Adipocyte (in vitro differentiated cells): Measurements from ENCODE around the gene GOLGA5.
"Not testable (repeated sequence)": the region's sequence is repeated elsewhere in the genome, so short reads cannot be mapped to it uniquely, and the experiment has no call there.

Source experiments
- DNase-seq: peaks from one replicate; pipeline ENCODE4 v3.0.0-alpha.2; 2015; ENCODE audit warnings: low read depth
- H3K27me3 ChIP-seq: replicated peaks from 2 replicates; pipeline ENCODE4 v1.7.0; 2013; ENCODE audit warnings: mild to moderate bottlenecking, low read length, moderate library complexity; ENCODE audit not compliant: control insufficient read depth, insufficient read depth
- H3K36me3 ChIP-seq: 2 replicates; pipeline ENCODE4 v1.7.0; 2013; ENCODE audit warnings: low read length, mild to moderate bottlenecking, moderate library complexity; ENCODE audit not compliant: control insufficient read depth, insufficient read depth, severe bottlenecking
- H3K4me1 ChIP-seq: 2 replicates; pipeline ENCODE4 v1.7.0; 2013; ENCODE audit warnings: mild to moderate bottlenecking, low read length, moderate library complexity; ENCODE audit not compliant: control insufficient read depth, insufficient read depth
- H3K4me3 ChIP-seq: 2 replicates; pipeline ENCODE4 v1.7.0; 2013; ENCODE audit warnings: mild to moderate bottlenecking, low read length, moderate library complexity
- H3K9ac ChIP-seq: 2 replicates; pipeline ENCODE4 v1.7.0; 2013; ENCODE audit warnings: mild to moderate bottlenecking, low read length, moderate library complexity
- H3K9me3 ChIP-seq: 2 replicates; pipeline ENCODE4 v1.7.0; 2013; ENCODE audit warnings: mild to moderate bottlenecking, low read length, moderate library complexity; ENCODE audit not compliant: control insufficient read depth

Gene GOLGA5

DNA sequence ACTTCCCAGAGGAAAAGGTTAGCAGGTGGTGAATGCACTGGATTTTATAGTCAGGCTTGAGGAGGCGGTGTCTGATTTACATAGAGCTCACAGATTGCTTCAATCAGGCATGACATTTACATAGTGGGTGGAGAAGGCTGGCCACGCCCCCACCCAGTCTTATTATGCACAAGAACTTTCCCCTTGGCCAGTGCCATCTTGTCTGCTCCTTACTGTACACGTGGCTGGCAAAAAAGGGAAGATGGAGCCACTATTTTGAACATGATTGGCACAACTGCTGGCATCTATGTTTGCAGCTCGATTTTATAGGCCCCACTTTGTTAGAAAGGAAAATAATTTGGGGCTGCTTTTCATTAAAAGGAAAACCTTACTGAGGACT is 34.8 kb upstream of the GOLGA5 start:
- no peak overlapping the region for H3K4me3 ChIP-seq
- no peak overlapping the region for H3K9ac ChIP-seq
- no peak for DNase-seq
- H3K27me3 ChIP-seq, result peaks cover 17% of the 10 kb centered on the region
- peaks cover 3% of the 10 kb centered on the region for H3K4me1 ChIP-seq
- no peaks in the 10 kb centered on the region for H3K9me3 ChIP-seq
- no peaks in the 10 kb centered on the region for H3K36me3 ChIP-seq

- DNase-seq, result no peak
Observed at GRCh38 chr14:92759679-92760523, 34.2 kb upstream of the GOLGA5 start.

DNA sequence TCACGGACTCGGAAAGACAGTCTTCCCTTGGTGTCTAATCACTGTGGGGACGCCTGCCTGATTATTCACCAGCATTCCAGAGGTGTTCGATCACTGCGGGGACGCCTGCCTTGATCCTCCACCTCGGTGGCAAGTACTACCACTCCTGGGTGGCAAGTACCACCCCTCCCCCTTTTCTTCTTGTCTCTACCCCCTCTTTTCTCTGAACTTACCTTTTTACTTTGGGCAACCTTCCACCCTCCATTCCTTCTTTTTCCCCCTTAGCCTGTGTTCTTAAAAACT is 33.6 kb upstream of the GOLGA5 start:
- no peaks in the 10 kb centered on the region for H3K36me3 ChIP-seq
- H3K4me1 ChIP-seq, result peaks cover 3% of the 10 kb centered on the region
- H3K4me3 ChIP-seq, result no peak overlapping the region
- no peak for DNase-seq
- H3K27me3 ChIP-seq, result peaks cover 17% of the 10 kb centered on the region
- H3K9me3 ChIP-seq, result no peaks in the 10 kb centered on the region
- H3K9ac ChIP-seq, result no peak overlapping the region

More at GRCh38 chr14:92759679-92760523, 34.2 kb upstream of the GOLGA5 start:
- Histone ChIP-seq H3K9ac (no peak overlapping the region), H3K4me1 (peaks cover 3% of the 10 kb centered on the region), H3K36me3 (no peaks in the 10 kb centered on the region), H3K27me3 (peaks cover 17% of the 10 kb centered on the region), H3K4me3 (no peak overlapping the region), H3K9me3 (no peaks in the 10 kb centered on the region)

GRCh38 chr14:92763666-92764631 is 30.2 kb upstream of the GOLGA5 start:
- H3K9ac ChIP-seq, DNase-seq, H3K4me1 ChIP-seq, H3K36me3 ChIP-seq, H3K4me3 ChIP-seq, H3K9me3 ChIP-seq: not testable (repeated sequence)
- H3K27me3 ChIP-seq, result peaks cover 17% of the 10 kb centered on the region

GRCh38 chr14:92768236-92768635 is 25.9 kb upstream of the GOLGA5 start:
- not testable (repeated sequence) for H3K27me3 ChIP-seq, DNase-seq, H3K36me3 ChIP-seq, H3K4me3 ChIP-seq, H3K9me3 ChIP-seq, H3K4me1 ChIP-seq, H3K9ac ChIP-seq

- Histone ChIP-seq H3K4me1 (no peaks in the 10 kb centered on the region), H3K36me3 (no peaks in the 10 kb centered on the region), H3K4me3 (no peak overlapping the region), H3K9ac (no peak overlapping the region), H3K27me3 (no peaks in the 10 kb centered on the region), H3K9me3 (no peaks in the 10 kb centered on the region)
- DNase-seq, result no peak
Observed at GRCh38 chr14:92768795-92769194, 25.3 kb upstream of the GOLGA5 start.

DNA sequence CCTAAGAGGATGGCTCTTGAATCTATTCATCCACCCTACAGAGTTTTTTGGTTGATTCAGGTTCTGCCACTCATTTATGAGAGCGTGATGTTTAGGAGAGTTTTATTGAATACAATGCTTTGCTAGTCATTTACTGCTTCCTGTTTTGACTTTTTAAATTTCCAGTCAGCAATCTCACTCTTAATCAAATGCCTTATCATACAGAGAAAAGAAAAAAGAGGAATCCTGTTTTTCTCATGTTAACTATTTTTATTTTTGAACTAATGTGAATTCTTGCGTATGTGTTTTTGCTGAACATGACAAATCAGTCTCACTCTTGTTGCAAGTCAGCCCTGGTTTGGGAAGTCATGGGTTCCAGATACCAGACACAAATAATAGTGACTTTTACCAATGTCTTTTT is 23.6 kb upstream of the GOLGA5 start:
- H3K4me1 ChIP-seq, result no peaks in the 10 kb centered on the region
- no peak overlapping the region for H3K9ac ChIP-seq
- DNase-seq, result no peak
- H3K9me3 ChIP-seq, result no peaks in the 10 kb centered on the region
- H3K36me3 ChIP-seq, result no peaks in the 10 kb centered on the region
- no peaks in the 10 kb centered on the region for H3K27me3 ChIP-seq
- no peak overlapping the region for H3K4me3 ChIP-seq

DNA sequence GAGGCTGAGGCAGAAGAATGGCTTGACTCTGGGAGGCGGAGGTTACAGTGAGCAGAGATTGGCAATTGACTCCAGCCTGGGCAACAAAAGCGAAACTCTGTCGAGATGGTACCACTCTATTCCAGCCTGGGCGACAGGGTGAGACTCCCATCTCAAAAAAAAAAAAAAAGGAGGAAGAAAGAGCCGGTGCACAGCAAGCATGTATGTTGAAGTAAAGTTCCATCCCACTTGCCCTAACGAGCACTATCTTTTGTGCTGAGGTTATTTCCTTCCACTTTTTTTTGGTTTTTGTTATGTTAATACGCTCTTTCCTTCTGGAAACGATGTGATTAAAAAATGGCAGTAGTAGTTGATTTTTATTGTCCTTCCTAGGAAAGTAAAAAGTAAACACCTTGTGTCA is 19.5 kb upstream of the GOLGA5 start:
- no peak for DNase-seq
- Histone ChIP-seq H3K36me3 (no peaks in the 10 kb centered on the region), H3K9ac (no peak overlapping the region), H3K4me3 (no peak overlapping the region), H3K4me1 (no peaks in the 10 kb centered on the region), H3K9me3 (no peaks in the 10 kb centered on the region), H3K27me3 (no peaks in the 10 kb centered on the region)

DNA sequence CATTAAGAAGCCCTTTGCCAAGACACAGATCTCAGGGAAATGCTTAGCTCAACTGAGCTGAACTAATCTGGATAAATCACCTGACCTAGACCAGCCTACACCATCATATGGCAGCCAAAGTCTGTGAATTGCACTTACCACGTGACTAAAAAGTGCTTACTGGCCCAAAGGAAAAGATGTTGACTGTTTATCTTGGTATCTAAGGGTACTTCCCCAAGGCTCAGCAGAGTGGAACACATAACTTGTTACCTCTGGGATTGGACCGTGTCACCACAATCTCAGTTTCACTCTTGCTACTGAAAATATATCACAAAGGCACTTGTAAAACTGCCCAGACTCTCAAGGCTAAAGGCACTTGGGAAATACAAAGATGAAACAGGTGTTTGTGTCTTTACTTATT is 18.8 kb upstream of the GOLGA5 start:
- not testable (repeated sequence) for H3K27me3 ChIP-seq, DNase-seq, H3K4me1 ChIP-seq, H3K9ac ChIP-seq, H3K9me3 ChIP-seq, H3K4me3 ChIP-seq, H3K36me3 ChIP-seq

DNA sequence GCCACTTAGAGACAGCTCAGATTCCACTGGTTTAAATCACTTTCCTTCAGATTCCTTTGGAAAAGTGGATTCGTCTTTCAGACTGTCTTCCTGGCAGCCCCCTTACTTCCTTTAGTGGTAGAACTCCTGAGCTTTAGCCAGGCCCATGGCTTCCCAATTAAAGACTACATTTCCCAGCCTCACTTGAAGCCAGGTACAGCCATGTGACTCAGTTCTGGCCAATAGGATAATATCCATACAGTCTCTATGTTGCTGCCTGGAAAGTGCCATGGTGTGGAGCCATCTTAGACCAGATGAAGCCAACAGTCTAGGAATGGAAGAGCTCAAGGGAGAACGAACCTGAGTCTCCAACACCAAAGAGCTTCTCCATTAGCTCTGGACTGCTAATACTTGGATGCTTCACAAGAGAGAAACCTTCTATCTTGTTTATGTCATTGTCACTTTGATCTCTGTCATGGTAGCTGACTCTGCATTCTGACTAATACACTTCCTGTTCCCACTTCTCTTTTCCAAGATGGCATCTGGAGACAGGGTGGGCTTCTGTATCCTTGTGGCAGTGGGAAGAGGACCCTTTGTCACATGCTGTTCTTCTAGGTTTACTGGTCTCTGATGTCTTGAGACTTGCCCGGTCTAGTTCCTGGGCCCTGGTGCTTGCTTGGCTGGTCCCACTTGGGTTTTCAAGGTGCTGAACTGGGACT is 15.1 kb upstream of the GOLGA5 start:
- not testable (repeated sequence) for H3K4me3 ChIP-seq, H3K36me3 ChIP-seq, H3K9ac ChIP-seq, H3K9me3 ChIP-seq, DNase-seq, H3K27me3 ChIP-seq, H3K4me1 ChIP-seq
